Stimulated activated CD8-positive, alpha-beta memory T cell treated with anti-CD3 and anti-CD28 coated beads, Interleukin-4, amount 100 ng/mL, for 24 hours (primary cell): ENCODE data around the gene PLA2G3.
"Not testable (repeated sequence)": the region's sequence is repeated elsewhere in the genome, so short reads cannot be mapped to it uniquely, and the experiment has no call there.

Experiments used
- DNase-seq: peaks from one replicate; pipeline ENCODE4 v3.0.0-alpha.2; 2020; ENCODE audit warnings: low read depth

PLA2G3 gene

GRCh38 chr22:31099841-31100761, 40.2 kb downstream of the PLA2G3 start:
- no peak for DNase-seq

- DNase-seq: no peak
Measured at GRCh38 chr22:31099386-31099785, 40.9 kb downstream of the PLA2G3 start.

- no peak for DNase-seq
Measured at GRCh38 chr22:31098632-31099110, 41.6 kb downstream of the PLA2G3 start.

GRCh38 chr22:31097941-31098631, 42.2 kb downstream of the PLA2G3 start:
- no peak for DNase-seq

GRCh38 chr22:31097539-31097938, 42.8 kb downstream of the PLA2G3 start:
- DNase-seq: not testable (repeated sequence)

- DNase-seq: no peak
Measured at GRCh38 chr22:31096657-31097279, 43.5 kb downstream of the PLA2G3 start.

- no peak for DNase-seq
Measured at GRCh38 chr22:31095637-31096249, 44.6 kb downstream of the PLA2G3 start.

- no peak for DNase-seq
Measured at GRCh38 chr22:31094741-31095140, 45.6 kb downstream of the PLA2G3 start.

GRCh38 chr22:31094021-31094551, 46.2 kb downstream of the PLA2G3 start:
- no peak for DNase-seq

- no peak for DNase-seq
Measured at GRCh38 chr22:31093086-31093850, 47.0 kb downstream of the PLA2G3 start.

GRCh38 chr22:31092161-31092560, 48.1 kb downstream of the PLA2G3 start:
- DNase-seq: no peak

- DNase-seq: no peak
Measured at GRCh38 chr22:31091106-31091975, 49.0 kb downstream of the PLA2G3 start.

GRCh38 chr22:31090217-31091085, 49.9 kb downstream of the PLA2G3 start:
- DNase-seq: no peak

- DNase-seq: no peak
Measured at GRCh38 chr22:31089160-31090100, 50.9 kb downstream of the PLA2G3 start.

- DNase-seq: no peak
Measured at GRCh38 chr22:31088233-31088986, 51.9 kb downstream of the PLA2G3 start.

GRCh38 chr22:31087744-31088215, 52.5 kb downstream of the PLA2G3 start:
- no peak for DNase-seq

GRCh38 chr22:31086703-31087330, 53.5 kb downstream of the PLA2G3 start:
- no peak for DNase-seq
